ENCODE data around the gene PRKN. TPM values are rescaled to one million over a fixed set of nuclear protein-coding genes. Genes with fewer than 3 reads are reported as not detected.
A peak's percentile ranks its signal among the peaks of the same experiment; 100 is the strongest.

The PRKN gene
- total and polyA plus RNA-seq, 9 of the 15 experiments (the other 6 are each of a cell fraction or from before 2014, with no cell fraction given) = 0.03 to 0.96 (median 0.15) TPM; not detected in 2

DNA sequence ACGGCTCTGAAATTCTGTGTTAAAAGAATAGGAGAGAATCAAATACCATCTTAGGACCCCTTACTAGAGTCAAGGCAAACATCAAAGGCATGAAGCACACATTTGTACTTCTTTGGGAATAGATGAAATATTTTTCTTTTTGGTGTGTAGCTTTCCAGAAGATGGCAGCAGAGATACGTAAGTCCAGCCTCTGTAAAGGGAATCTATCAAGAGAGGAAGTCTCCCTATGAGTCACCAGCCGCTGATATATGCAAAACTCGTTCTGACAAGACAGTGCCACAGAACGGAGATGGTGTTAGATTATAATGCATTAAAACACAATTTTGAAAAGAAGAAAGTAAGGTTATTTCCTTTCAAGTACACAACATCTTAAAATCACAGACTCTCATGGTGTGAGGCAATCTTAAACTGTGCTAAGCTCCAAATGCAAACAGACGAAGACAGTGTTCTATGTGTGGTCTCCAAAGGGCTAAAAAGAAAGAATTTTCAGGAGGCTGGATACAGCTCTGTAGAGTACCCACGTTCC, 1333.7 kb downstream of the PRKN start (continued):
- TF ChIP-seq GABPB1 (CRISPR knock-in tag; IDR thresholded peaks at IDR 0.05) = no peak
- no peak; the same call in 1 of the 2 replicates for TF ChIP-seq STAG1 (CRISPR knock-in tag; IDR thresholded peaks at IDR 0.05; ENCODE audit: borderline replicate concordance)
- TF ChIP-seq, protein P1, sequence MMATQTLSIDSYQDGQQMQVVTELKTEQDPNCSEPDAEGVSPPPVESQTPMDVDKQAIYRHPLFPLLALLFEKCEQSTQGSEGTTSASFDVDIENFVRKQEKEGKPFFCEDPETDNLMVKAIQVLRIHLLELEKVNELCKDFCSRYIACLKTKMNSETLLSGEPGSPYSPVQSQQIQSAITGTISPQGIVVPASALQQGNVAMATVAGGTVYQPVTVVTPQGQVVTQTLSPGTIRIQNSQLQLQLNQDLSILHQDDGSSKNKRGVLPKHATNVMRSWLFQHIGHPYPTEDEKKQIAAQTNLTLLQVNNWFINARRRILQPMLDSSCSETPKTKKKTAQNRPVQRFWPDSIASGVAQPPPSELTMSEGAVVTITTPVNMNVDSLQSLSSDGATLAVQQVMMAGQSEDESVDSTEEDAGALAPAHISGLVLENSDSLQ (IDR thresholded peaks at IDR 0.05) = peak; percentile 46; the same call in 1 of the 2 replicates
- TF ChIP-seq L3MBTL2 (IDR thresholded peaks at IDR 0.05) = no peak
- TF ChIP-seq DPF2 (IDR thresholded peaks at IDR 0.05) = peak; percentile 59; the same call in 1 of the 2 replicates
- TF ChIP-seq ATF7 (IDR thresholded peaks at IDR 0.05) = peak; percentile 19; the same call in 1 of the 2 replicates
- TF ChIP-seq, protein P2, sequence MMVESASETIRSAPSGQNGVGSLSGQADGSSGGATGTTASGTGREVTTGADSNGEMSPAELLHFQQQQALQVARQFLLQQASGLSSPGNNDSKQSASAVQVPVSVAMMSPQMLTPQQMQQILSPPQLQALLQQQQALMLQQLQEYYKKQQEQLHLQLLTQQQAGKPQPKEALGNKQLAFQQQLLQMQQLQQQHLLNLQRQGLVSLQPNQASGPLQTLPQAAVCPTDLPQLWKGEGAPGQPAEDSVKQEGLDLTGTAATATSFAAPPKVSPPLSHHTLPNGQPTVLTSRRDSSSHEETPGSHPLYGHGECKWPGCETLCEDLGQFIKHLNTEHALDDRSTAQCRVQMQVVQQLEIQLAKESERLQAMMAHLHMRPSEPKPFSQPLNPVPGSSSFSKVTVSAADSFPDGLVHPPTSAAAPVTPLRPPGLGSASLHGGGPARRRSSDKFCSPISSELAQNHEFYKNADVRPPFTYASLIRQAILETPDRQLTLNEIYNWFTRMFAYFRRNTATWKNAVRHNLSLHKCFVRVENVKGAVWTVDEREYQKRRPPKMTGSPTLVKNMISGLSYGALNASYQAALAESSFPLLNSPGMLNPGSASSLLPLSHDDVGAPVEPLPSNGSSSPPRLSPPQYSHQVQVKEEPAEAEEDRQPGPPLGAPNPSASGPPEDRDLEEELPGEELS (CRISPR knock-in tag; IDR thresholded peaks at IDR 0.05; ENCODE audit: borderline replicate concordance) = no peak
- TF ChIP-seq MAZ (CRISPR knock-in tag; conservative IDR thresholded peaks at IDR 0.05 in 1 of 2, IDR thresholded peaks at IDR 0.05 in 1 of 2) = 0 out of 4 replicates have a peak, but pooled peaks of 1 of the 2 experiments have one; percentile 20
- peak; percentile 53 for TF ChIP-seq FOS (IDR thresholded peaks at IDR 0.05; ENCODE audit: extremely low read depth, insufficient read length)
- peak; percentile 92 for TF ChIP-seq JUN (IDR thresholded peaks at IDR 0.05; ENCODE audit: borderline replicate concordance, low read depth, low read length)
- no peak for TF ChIP-seq JUN (CRISPR knock-in tag; IDR thresholded peaks at IDR 0.05; ENCODE audit: borderline replicate concordance)
- TF ChIP-seq, protein P3, sequence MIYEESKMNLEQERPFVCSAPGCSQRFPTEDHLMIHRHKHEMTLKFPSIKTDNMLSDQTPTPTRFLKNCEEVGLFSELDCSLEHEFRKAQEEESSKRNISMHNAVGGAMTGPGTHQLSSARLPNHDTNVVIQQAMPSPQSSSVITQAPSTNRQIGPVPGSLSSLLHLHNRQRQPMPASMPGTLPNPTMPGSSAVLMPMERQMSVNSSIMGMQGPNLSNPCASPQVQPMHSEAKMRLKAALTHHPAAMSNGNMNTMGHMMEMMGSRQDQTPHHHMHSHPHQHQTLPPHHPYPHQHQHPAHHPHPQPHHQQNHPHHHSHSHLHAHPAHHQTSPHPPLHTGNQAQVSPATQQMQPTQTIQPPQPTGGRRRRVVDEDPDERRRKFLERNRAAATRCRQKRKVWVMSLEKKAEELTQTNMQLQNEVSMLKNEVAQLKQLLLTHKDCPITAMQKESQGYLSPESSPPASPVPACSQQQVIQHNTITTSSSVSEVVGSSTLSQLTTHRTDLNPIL (CRISPR knock-in tag; IDR thresholded peaks at IDR 0.05) = no peak
- no peak for TF ChIP-seq ZNF212 (CRISPR knock-in tag; IDR thresholded peaks at IDR 0.05)
- TF ChIP-seq ZNF780A (CRISPR knock-in tag; IDR thresholded peaks at IDR 0.05) = no peak
- no peak for TF ChIP-seq ZSCAN29 (IDR thresholded peaks at IDR 0.05)
- TF ChIP-seq, protein P4, sequence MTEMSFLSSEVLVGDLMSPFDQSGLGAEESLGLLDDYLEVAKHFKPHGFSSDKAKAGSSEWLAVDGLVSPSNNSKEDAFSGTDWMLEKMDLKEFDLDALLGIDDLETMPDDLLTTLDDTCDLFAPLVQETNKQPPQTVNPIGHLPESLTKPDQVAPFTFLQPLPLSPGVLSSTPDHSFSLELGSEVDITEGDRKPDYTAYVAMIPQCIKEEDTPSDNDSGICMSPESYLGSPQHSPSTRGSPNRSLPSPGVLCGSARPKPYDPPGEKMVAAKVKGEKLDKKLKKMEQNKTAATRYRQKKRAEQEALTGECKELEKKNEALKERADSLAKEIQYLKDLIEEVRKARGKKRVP (CRISPR knock-in tag; IDR thresholded peaks at IDR 0.05) = no peak
- no peak for TF ChIP-seq SMAD1 (IDR thresholded peaks at IDR 0.05; ENCODE audit: low read depth, low read length, partially characterized antibody)
- TF ChIP-seq, protein P5, sequence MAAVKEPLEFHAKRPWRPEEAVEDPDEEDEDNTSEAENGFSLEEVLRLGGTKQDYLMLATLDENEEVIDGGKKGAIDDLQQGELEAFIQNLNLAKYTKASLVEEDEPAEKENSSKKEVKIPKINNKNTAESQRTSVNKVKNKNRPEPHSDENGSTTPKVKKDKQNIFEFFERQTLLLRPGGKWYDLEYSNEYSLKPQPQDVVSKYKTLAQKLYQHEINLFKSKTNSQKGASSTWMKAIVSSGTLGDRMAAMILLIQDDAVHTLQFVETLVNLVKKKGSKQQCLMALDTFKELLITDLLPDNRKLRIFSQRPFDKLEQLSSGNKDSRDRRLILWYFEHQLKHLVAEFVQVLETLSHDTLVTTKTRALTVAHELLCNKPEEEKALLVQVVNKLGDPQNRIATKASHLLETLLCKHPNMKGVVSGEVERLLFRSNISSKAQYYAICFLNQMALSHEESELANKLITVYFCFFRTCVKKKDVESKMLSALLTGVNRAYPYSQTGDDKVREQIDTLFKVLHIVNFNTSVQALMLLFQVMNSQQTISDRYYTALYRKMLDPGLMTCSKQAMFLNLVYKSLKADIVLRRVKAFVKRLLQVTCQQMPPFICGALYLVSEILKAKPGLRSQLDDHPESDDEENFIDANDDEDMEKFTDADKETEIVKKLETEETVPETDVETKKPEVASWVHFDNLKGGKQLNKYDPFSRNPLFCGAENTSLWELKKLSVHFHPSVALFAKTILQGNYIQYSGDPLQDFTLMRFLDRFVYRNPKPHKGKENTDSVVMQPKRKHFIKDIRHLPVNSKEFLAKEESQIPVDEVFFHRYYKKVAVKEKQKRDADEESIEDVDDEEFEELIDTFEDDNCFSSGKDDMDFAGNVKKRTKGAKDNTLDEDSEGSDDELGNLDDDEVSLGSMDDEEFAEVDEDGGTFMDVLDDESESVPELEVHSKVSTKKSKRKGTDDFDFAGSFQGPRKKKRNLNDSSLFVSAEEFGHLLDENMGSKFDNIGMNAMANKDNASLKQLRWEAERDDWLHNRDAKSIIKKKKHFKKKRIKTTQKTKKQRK (IDR thresholded peaks at IDR 0.05; ENCODE audit: borderline replicate concordance, low read depth, low read length) = no peak
- TF ChIP-seq HNRNPK (IDR thresholded peaks at IDR 0.05; ENCODE audit: low read depth, low read length, poor library complexity, severe bottlenecking) = no peak
